Left ventricle myocardium superior (tissue), 1 donor: Measurements from ENCODE around the gene MARCO. TPM values are rescaled to one million over a fixed set of nuclear protein-coding genes. Genes with fewer than 3 reads are reported as not detected.
"Not testable (repeated sequence)": the region's sequence is repeated elsewhere in the genome, so short reads cannot be mapped to it uniquely, and the experiment has no call there.

Experiments used
- ATAC-seq: fragments of 200-7000 bp; cut with Tn5 transposase; one replicate; pipeline ENCODE4 v1.9.1; 2020; ENCODE audit warnings: mild to moderate bottlenecking, moderate library complexity
- DNase-seq: peaks from one replicate; pipeline ENCODE4 v3.0.0-alpha.2; 2020
- intact Hi-C: fragments of 100-400 bp; cut with micrococcal nuclease; formaldehyde crosslinking; loops from one replicate; pipeline ENCODE4 v1.11.0; 2022
- total RNA-seq: library from RNA; stranded (reverse); fragmentation: NEBNext Ultra II Directional; extraction: Animal tissue kit (Norgen Biotek cat#: 25700); gene quantifications from one replicate; pipeline ENCODE4 v1.2.1, GENCODE V29; 2021
- donor health status: DM: no; HTN: yes; CAD: no; lungs with severe emphysema.

The MARCO gene
- total RNA-seq, 1 donor from 2014 or later: 7.2 TPM

- ATAC-seq: no peak
- no peak for DNase-seq
- intact Hi-C loops: no loop called here
These were observed 81.5 kb downstream of the MARCO start for GRCh38 chr2:119023534-119023933.

GRCh38 chr2:119024152-119024551 lies 82.2 kb downstream of the MARCO start:
- no peak for DNase-seq
- intact Hi-C loops: no loop called here
- ATAC-seq: no peak

GRCh38 chr2:119024568-119024967 lies 82.6 kb downstream of the MARCO start:
- no peak for DNase-seq
- intact Hi-C loops: no loop called here
- ATAC-seq: no peak

GRCh38 chr2:119025013-119025412 lies 83.0 kb downstream of the MARCO start:
- DNase-seq (no peak), ATAC-seq (no peak)
- intact Hi-C loops: no loop called here

DNA sequence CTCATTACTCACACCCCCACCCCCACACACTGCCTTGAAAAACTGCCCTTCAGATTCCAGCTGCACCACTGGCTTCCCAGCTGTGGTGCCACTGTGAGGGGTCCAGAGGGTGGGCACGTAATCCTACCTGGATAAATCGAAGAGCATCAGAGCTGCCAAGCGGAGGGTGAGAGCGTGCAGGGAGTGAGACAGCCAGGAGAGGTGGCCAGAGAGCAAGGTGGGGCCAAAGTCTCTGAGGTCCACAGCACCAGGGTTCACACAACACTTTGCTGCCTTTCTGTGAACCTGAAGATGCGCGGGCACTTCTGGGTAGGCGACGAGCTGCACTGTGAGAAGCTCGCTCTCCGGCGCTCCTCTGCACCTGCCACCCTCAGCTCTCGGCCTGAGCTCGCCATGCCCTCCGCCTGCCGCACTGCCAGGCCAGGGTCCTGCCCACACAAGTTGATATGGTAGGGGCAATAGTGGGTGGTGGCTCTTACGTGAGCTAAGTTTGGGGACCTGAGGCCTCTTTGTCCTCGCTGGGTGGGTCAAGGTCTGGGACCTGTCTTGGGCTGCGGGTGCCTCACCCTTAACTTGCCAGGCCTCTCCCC lies 83.9 kb downstream of the MARCO start:
- intact Hi-C loops: no loop called here
- no peak for DNase-seq
- ATAC-seq: no peak

GRCh38 chr2:119026890-119027289 lies 84.9 kb downstream of the MARCO start:
- no peak for ATAC-seq
- DNase-seq: no peak
- intact Hi-C loops: no loop called here

- no peak for DNase-seq
- no peak for ATAC-seq
- intact Hi-C loops: no loop called here
These were observed 86.6 kb downstream of the MARCO start for GRCh38 chr2:119028327-119029174.

DNA sequence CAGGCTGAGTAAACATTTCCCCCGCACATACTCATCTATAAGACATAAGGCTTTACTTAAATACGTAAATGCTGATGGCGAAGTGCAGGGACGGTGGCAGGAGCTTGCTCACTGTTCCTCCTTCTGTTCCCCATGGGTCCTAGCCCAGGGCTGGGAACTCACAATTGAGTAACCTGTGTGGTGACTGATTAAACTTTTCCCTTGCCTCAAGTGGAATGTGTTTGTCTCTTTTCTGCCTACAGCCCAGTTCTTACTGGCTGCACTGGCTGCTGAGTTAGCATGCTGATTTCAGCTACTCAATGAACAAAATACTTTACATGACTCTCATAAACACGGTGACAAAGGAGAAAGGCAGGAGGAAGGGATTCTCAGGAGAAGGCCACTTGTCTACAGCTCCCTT lies 87.3 kb downstream of the MARCO start:
- ATAC-seq: no peak
- no peak for DNase-seq
- intact Hi-C loops: no loop called here

DNA sequence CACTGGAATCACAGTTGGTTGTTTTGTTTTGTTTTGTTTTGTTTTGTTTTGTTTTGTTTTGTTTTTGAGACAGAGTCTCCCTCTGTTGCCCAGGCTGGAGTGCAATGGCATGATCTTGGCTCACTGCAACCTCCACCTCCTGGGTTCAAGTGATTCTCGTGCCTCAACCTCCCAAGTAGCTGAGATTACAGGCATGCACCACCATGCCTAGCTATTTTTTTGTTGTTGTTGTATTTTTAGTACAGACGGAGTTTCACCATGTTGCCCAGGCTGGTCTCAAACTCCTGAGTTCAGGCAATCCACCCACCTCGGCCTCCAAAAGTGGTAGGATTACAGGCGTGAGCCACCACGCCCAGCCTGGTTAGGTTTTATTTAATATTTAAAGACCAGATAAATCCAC lies 95.9 kb downstream of the MARCO start:
- ATAC-seq, intact Hi-C loops, DNase-seq: not testable (repeated sequence)

DNA sequence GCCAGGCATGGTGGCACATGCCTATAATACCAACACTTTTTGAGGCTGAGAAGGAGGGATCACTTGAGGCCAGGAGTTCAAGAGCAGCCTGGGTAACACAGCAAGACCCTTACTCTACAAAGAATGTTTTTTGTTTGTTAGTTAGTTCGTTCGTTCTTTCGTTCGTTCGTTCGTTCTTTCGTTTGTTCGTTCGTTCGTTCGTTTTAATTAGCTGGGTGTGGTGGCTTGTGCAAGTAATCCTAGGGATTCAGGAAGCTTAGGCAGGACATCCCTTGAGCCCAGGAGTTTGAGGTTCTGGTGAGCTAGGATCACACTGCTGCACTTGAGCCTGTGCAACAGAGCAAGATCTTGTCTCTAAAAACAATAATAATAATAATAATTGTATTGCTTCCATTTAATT lies 98.7 kb downstream of the MARCO start:
- intact Hi-C loops: no loop called here
- DNase-seq (no peak), ATAC-seq (no peak)

Other genes starting within 250 kb of the MARCO start
- gene EN1, start 94.5 kb upstream of the MARCO start, total RNA-seq: not detected
- not detected for gene C1QL2, start 216.6 kb downstream of the MARCO start, total RNA-seq